Left ventricle myocardium inferior (tissue), 1 donor: ENCODE results near the gene PTGR3. TPM values are rescaled to one million over a fixed set of nuclear protein-coding genes. Genes with fewer than 3 reads are reported as not detected.

Source experiments
- DNase-seq: peaks from one replicate; pipeline ENCODE4 v3.0.0-alpha.2; 2020
- H3K27ac ChIP-seq: fragments of 200-600 bp; replicated peaks from 2 replicates; pipeline ENCODE4 v1.8.0; 2021
- H3K27me3 ChIP-seq: fragments of 200-600 bp; 2 replicates; pipeline ENCODE4 v1.8.0; 2021; ENCODE audit warnings: low read depth
- H3K36me3 ChIP-seq: fragments of 200-600 bp; 2 replicates; pipeline ENCODE4 v1.8.0; 2021
- H3K4me1 ChIP-seq: fragments of 200-600 bp; 2 replicates; pipeline ENCODE4 v1.8.0; 2021
- H3K4me3 ChIP-seq: fragments of 200-600 bp; 2 replicates; pipeline ENCODE4 v1.8.0; 2021; ENCODE audit warnings: mild to moderate bottlenecking, moderate library complexity
- H3K9me3 ChIP-seq: fragments of 200-600 bp; replicated peaks from 2 replicates; pipeline ENCODE4 v1.8.0; 2021
- CTCF ChIP-seq: fragments of 200-600 bp; IDR thresholded peaks from 2 replicates; pipeline ENCODE4 v1.8.0; 2021; ENCODE audit warnings: antibody characterized with exemption, mild to moderate bottlenecking, borderline replicate concordance
- intact Hi-C: fragments of 100-400 bp; cut with micrococcal nuclease; formaldehyde crosslinking; loops from one replicate; pipeline ENCODE4 v1.11.0; 2022
- total RNA-seq: library from RNA; stranded (reverse); fragmentation: NEBNext Ultra II Directional; extraction: Animal tissue kit (Norgen Biotek cat#: 25700); gene quantifications from one replicate; pipeline ENCODE4 v1.2.1, GENCODE V29; 2021
- donor health status: DM: no; HTN: yes; CAD: no; lungs with severe emphysema.

The PTGR3 gene
- total RNA-seq, 1 donor from 2014 or later: 77.3 TPM

GRCh38 chr18:75222407-75222806, 13.5 kb upstream of the PTGR3 start:
- H3K27ac ChIP-seq: peak overlapping the region; percentile 22

GRCh38 chr18:75221897-75222296, 13.0 kb upstream of the PTGR3 start:
- intact Hi-C loops: no loop called here
- H3K4me3 ChIP-seq: no peak overlapping the region
- H3K9me3 ChIP-seq: no peaks in the 10 kb centered on the region
- H3K36me3 ChIP-seq: no peaks in the 10 kb centered on the region
- peaks cover 82% of the 10 kb centered on the region for H3K4me1 ChIP-seq
- peak overlapping the region; percentile 51 for H3K27ac ChIP-seq
- no peak for DNase-seq
- no peak for TF ChIP-seq CTCF
- no peaks in the 10 kb centered on the region for H3K27me3 ChIP-seq

More at GRCh38 chr18:75222407-75222806, 13.5 kb upstream of the PTGR3 start:
- DNase-seq: no peak
- Histone ChIP-seq H3K4me3 (no peak overlapping the region), H3K9me3 (no peaks in the 10 kb centered on the region), H3K27me3 (no peaks in the 10 kb centered on the region), H3K36me3 (no peaks in the 10 kb centered on the region), H3K4me1 (peaks cover 82% of the 10 kb centered on the region)
- intact Hi-C loops: no loop called here
- TF ChIP-seq CTCF: no peak

GRCh38 chr18:75221397-75221796, 12.5 kb upstream of the PTGR3 start:
- TF ChIP-seq CTCF: no peak
- Histone ChIP-seq H3K27ac (peak overlapping the region; percentile 51), H3K9me3 (no peaks in the 10 kb centered on the region), H3K36me3 (no peaks in the 10 kb centered on the region), H3K27me3 (no peaks in the 10 kb centered on the region), H3K4me1 (peaks cover 82% of the 10 kb centered on the region), H3K4me3 (no peak overlapping the region)
- no peak for DNase-seq
- intact Hi-C loops: no loop called here

- intact Hi-C loops: no loop called here
- Histone ChIP-seq H3K36me3 (no peaks in the 10 kb centered on the region), H3K27me3 (no peaks in the 10 kb centered on the region), H3K9me3 (no peaks in the 10 kb centered on the region), H3K27ac (peak overlapping the region; percentile 51), H3K4me1 (peaks cover 82% of the 10 kb centered on the region), H3K4me3 (peak overlapping the region; percentile 1)
- no peak for TF ChIP-seq CTCF
- DNase-seq: no peak
These were observed 11.8 kb upstream of the PTGR3 start for GRCh38 chr18:75220551-75221355.

- Histone ChIP-seq H3K9me3 (no peaks in the 10 kb centered on the region), H3K4me3 (no peak overlapping the region), H3K36me3 (no peaks in the 10 kb centered on the region), H3K27ac (peak overlapping the region; percentile 93), H3K27me3 (no peaks in the 10 kb centered on the region), H3K4me1 (peaks cover 91% of the 10 kb centered on the region)
- no peak for TF ChIP-seq CTCF
- no peak for DNase-seq
- intact Hi-C loops: no loop called here
These were observed 10.9 kb upstream of the PTGR3 start for GRCh38 chr18:75219745-75220375.
